HepG2 (cell line): Measurements from ENCODE around the gene CDK13. TPM values are rescaled to one million over a fixed set of nuclear protein-coding genes. Genes with fewer than 3 reads are reported as not detected.

Source experiments
- ATAC-seq: fragments of 200-7000 bp; cut with Tn5 transposase; 3 replicates; pipeline ENCODE4 v1.9.1; 2020; ENCODE audit warnings: mild to moderate bottlenecking, moderate library complexity
- BruUV-seq: library from RNA; stranded (reverse); fragments of 400-500 nt; replicated peaks from 2 replicates; lab custom pipeline; 2021; lab: Mats Ljungman, UMichigan
- CTCF ChIA-PET: fragments of 300-600 bp; formaldehyde crosslinking; extraction: SDS; loops from one replicate; lab custom pipeline; 2021; ENCODE audit warnings: low total read pairs, inconsistent platforms, low intra/inter-chr PET ratio; lab: Yijun Ruan, JAX
- POLR2A ChIA-PET: fragments of 350-600 bp; sonication (Branson Sonifier 250); formaldehyde crosslinking; loops from one replicate; lab custom pipeline; 2020; ENCODE audit warnings: antibody characterized with exemption, inconsistent platforms; lab: Yijun Ruan, JAX
- DNase-seq: peaks from one replicate; pipeline ENCODE4 v3.0.0-alpha.2; 2015; ENCODE audit warnings: low spot score
- FAIRE-seq: peaks from 3 replicates; lab custom pipeline; 2011; peaks lifted over from hg19 to GRCh38; lab: Jason Lieb, UNC
- H2AFZ ChIP-seq: one replicate; pipeline ENCODE4 v1.6.1; 2011; ENCODE audit warnings: low read length, inconsistent platforms
- H3K27ac ChIP-seq: fragments of 300-600 bp; 3 replicates; pipeline ENCODE4 v1.8.0; 2011; ENCODE audit warnings: mixed run types, mild to moderate bottlenecking, mixed read lengths, low read length, inconsistent platforms; ENCODE audit not compliant: insufficient read depth; ENCODE audit errors: extremely low read length
- H3K27me3 ChIP-seq, 2 experiments: fragments of 200-600 bp in 1 of 2; 2 replicates in 1 of 2; 3 replicates in 1 of 2; pipeline versions ENCODE4 v1.6.0 to v1.8.0; 2011; ENCODE audit warnings: low read length in 2 of 2, mild to moderate bottlenecking in 2 of 2, moderate library complexity in 2 of 2, inconsistent platforms in 1 of 2; ENCODE audit not compliant: insufficient read depth in 2 of 2, control insufficient read depth in 1 of 2
- H3K36me3 ChIP-seq, 2 experiments: fragments of 200-600 bp in 1 of 2; replicated peaks in 1 of 2; 2 replicates in 1 of 2; 3 replicates in 1 of 2; pipeline versions ENCODE4 v1.5.1 to v1.8.0; 2011; ENCODE audit warnings: low read length in 2 of 2, inconsistent platforms in 1 of 2; ENCODE audit not compliant: insufficient read depth in 2 of 2, control insufficient read depth in 1 of 2
- H3K4me1 ChIP-seq: 2 replicates; pipeline ENCODE4 v1.5.1; 2012; ENCODE audit warnings: low read length, inconsistent platforms; ENCODE audit not compliant: insufficient read depth
- H3K4me2 ChIP-seq: 2 replicates; pipeline ENCODE4 v1.6.0; 2011; ENCODE audit warnings: low read depth, low read length, inconsistent platforms
- H3K4me3 ChIP-seq, 3 experiments: fragments of 200-600 bp in 1 of 3; sonication (generic), shearing (Covaris generic) in 1 of 3; replicated peaks in 1 of 3; 2 replicates each; pipeline ENCODE4 v1.5.1; 2011 to 2016; ENCODE audit warnings: low read length in 3 of 3, inconsistent platforms in 2 of 3, low read depth in 2 of 3, mild to moderate bottlenecking in 2 of 3, control low read depth in 1 of 3, mixed read lengths in 1 of 3; ENCODE audit not compliant: insufficient read depth in 1 of 3
- H3K79me2 ChIP-seq: one replicate; pipeline ENCODE4 v1.6.1; 2011; ENCODE audit warnings: low read length, inconsistent platforms; ENCODE audit not compliant: insufficient read depth
- H3K9ac ChIP-seq: 2 replicates; pipeline ENCODE4 v1.6.0; 2011; ENCODE audit warnings: mild to moderate bottlenecking, low read depth, low read length, inconsistent platforms; ENCODE audit not compliant: insufficient read depth
- H3K9me3 ChIP-seq: 2 replicates; pipeline ENCODE4 v1.5.1; 2012; ENCODE audit warnings: mild to moderate bottlenecking, low read length
- H4K20me1 ChIP-seq: 2 replicates; pipeline ENCODE4 v1.6.0; 2011; ENCODE audit warnings: inconsistent platforms, mild to moderate bottlenecking, low read length, moderate library complexity; ENCODE audit not compliant: insufficient read depth
- CEBPB ChIP-seq: IDR thresholded peaks from 2 replicates; pipeline ENCODE4 v1.6.1; 2011; ENCODE audit warnings: low read depth, low read length, improper control_type of control experiment, borderline replicate concordance
- CEBPG ChIP-seq: IDR thresholded peaks from 2 replicates; pipeline ENCODE4 v1.6.1; 2016
- CTCF ChIP-seq: sonication (generic); formaldehyde crosslinking; IDR thresholded peaks from 2 replicates; pipeline ENCODE4 v1.5.0; 2020; ENCODE audit warnings: mild to moderate bottlenecking, missing genetic modification reagents, moderate library complexity
- JUNB ChIP-seq: sonication (generic); formaldehyde crosslinking; IDR thresholded peaks from 2 replicates; pipeline ENCODE4 v1.8.0; 2022; ENCODE audit warnings: missing genetic modification reagents, mild to moderate bottlenecking, borderline replicate concordance
- ZMYM4 ChIP-seq: sonication (generic); formaldehyde crosslinking; IDR thresholded peaks from 2 replicates; pipeline ENCODE4 v1.8.1; 2023; ENCODE audit warnings: mild to moderate bottlenecking, missing genetic modification reagents
- ZNF121 ChIP-seq: sonication (generic); formaldehyde crosslinking; IDR thresholded peaks from 2 replicates; pipeline ENCODE4 v1.5.0; 2020; ENCODE audit warnings: mild to moderate bottlenecking, missing genetic modification reagents
- ZNF343 ChIP-seq: sonication (generic); formaldehyde crosslinking; IDR thresholded peaks from 2 replicates; pipeline ENCODE4 v1.4.0; 2020; ENCODE audit warnings: mild to moderate bottlenecking, missing genetic modification reagents
- ZNF574 ChIP-seq: sonication (generic); formaldehyde crosslinking; IDR thresholded peaks from 2 replicates; pipeline ENCODE4 v1.4.0; 2020; ENCODE audit warnings: missing genetic modification reagents
- WGBS: methylation state at CpG from one replicate; pipeline ENCODE4 v1.1.6; 2017; ENCODE audit warnings: low lambda C conversion rate; 5-methylcytosine and 5-hydroxymethylcytosine counted together
- in situ Hi-C: cut with HindIII; loops from 2 replicates; pipeline ENCODE4 v1.10.0; 2017; ENCODE audit warnings: low pct_unique_long_range_greater_than_20kb; ENCODE audit not compliant: extremely low pct_ligation_motif_present
- intact Hi-C: fragments of 100-400 bp; cut with micrococcal nuclease; formaldehyde crosslinking; loops from one replicate; pipeline ENCODE4 v1.10.0; 2022; ENCODE audit not compliant: unreplicated experiment
- polyA plus RNA-seq, 8 experiments: library from polyadenylated mRNA; depleted of rRNA in 3 of 8; stranded (reverse) in 7 of 8; unstranded in 1 of 8; fragments of >200 nt; fragmentation: Illumina TruSeq in 4 of 8; extraction: Trizol in 4 of 8; gene quantifications; 2 replicates each; pipeline versions ENCODE4 v1.2.1 to v1.2.3, GENCODE V29; 2011 to 2016; ENCODE audit warnings: low read depth in 4 of 8, missing spikeins in 1 of 8, mixed read lengths in 1 of 8; ENCODE audit not compliant: insufficient read depth in 1 of 8
- total RNA-seq, 5 experiments: library from RNA; depleted of rRNA; stranded (reverse); fragments of >200 nt; fragmentation: Illumina TruSeq; extraction: Trizol; gene quantifications; 2 replicates each; pipeline ENCODE4 v1.2.3, GENCODE V29; 2016; ENCODE audit warnings: low read depth in 1 of 5
- TF ChIP-seq, protein P1 (sequence below): sonication (generic); formaldehyde crosslinking; IDR thresholded peaks from 2 replicates; pipeline ENCODE4 v1.4.0; 2020; ENCODE audit warnings: mild to moderate bottlenecking, missing genetic modification reagents

The CDK13 gene
- total and polyA plus RNA-seq, 2 of the 13 experiments (the other 11 are each of a cell fraction or from before 2014, with no cell fraction given) = 21.0 to 40.9 TPM

- in situ Hi-C loops = no loop called here
- no TSS peak for BruUV-seq
- POLR2A ChIA-PET = no interaction called here
Measured at GRCh38 chr7:39909526-39909925, 40.5 kb upstream of the CDK13 start.

DNA sequence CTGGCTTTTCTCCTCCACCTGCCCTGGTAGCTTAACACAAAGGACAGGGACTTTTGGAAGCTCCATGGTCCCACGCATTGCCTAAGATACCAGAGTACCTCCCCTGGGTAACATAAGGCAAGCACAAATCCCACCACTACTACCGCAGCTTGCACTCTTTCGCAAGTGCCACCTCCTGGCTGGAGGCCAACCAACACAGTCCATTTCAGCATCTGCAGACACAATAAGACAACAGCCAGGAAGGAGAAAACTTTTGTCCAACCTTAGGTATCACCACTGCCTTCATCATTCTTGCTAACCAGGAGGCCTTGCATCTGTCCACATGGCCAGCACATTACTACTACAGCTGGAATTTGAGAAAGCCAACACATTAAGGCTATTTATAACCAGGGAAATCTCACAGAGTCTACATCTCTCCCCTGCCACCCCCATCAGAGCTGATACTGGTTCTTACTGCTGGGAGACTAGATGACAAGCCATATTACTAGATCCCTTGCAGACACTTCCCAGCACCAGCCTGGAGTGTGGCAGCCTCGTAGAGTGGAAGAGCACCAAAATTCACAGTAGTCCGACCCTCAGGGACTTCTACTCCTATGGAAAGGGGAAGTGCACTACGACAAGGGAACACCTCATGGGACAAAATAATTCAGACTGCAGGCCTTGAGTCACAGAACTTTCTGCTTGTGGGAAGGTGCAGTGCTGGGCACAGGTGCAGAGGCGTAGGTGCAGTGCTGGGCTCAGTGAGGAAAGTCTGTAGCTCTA is 39.8 kb upstream of the CDK13 start:
- H3K36me3 ChIP-seq = no peaks in the 10 kb centered on the region
- H3K9me3 ChIP-seq = peaks cover 5% of the 10 kb centered on the region; the same call in 1 of the 2 replicates
- no peak overlapping the region for H3K9ac ChIP-seq
- TF ChIP-seq CTCF (CRISPR knock-in tag) (peak; percentile 37), ZNF574 (CRISPR knock-in tag) (peak; percentile 94), CEBPB (peak; percentile 62; the same call in 1 of the 2 replicates), JUNB (CRISPR knock-in tag) (0 out of 2 replicates have a peak, but pooled peaks have one; percentile 20), CEBPG (peak; percentile 46), ZMYM4 (CRISPR knock-in tag) (0 out of 2 replicates have a peak, but pooled peaks have one; percentile 34), ZNF121 (CRISPR knock-in tag) (no peak), ZNF343 (CRISPR knock-in tag) (no peak)
- TF ChIP-seq, all 625 proteins: peak for 6
- intact Hi-C loops = no loop called here
- no peak for FAIRE-seq
- WGBS = 23% methylated on average over 5 of the region's 7 CpGs
- peak overlapping the region in 1 of 3 experiments; percentile 20; a peak in 1 of 6 replicates for H3K4me3 ChIP-seq
- H4K20me1 ChIP-seq = no peaks in the 10 kb centered on the region
- BruUV-seq = no TSS peak
- H3K27ac ChIP-seq = no peak overlapping the region
- H3K27me3 ChIP-seq = no peaks in the 10 kb centered on the region
- peak; percentile 14 for DNase-seq
- in situ Hi-C loops = no loop called here
- CTCF ChIA-PET = no interaction called here
- POLR2A ChIA-PET = no interaction called here
- peak; percentile 78 for ATAC-seq
- no peaks in the 10 kb centered on the region for H3K4me1 ChIP-seq
- peak overlapping the region; percentile 64 for H2AFZ ChIP-seq
- H3K4me2 ChIP-seq = peak overlapping the region; percentile 58
- no peaks in the 10 kb centered on the region for H3K79me2 ChIP-seq

More at GRCh38 chr7:39909526-39909925, 40.5 kb upstream of the CDK13 start:
- H3K4me2 ChIP-seq = peak overlapping the region; percentile 58
- no peaks in the 10 kb centered on the region for H3K79me2 ChIP-seq
- WGBS = 11% methylated on average over 1 of the region's 1 CpG
- FAIRE-seq = no peak
- no peaks in the 10 kb centered on the region for H3K36me3 ChIP-seq
- no peaks in the 10 kb centered on the region for H3K4me1 ChIP-seq
- CTCF ChIA-PET = no interaction called here
- intact Hi-C loops = no loop called here
- H2AFZ ChIP-seq = peak overlapping the region; percentile 64
- H4K20me1 ChIP-seq = no peaks in the 10 kb centered on the region
- H3K9ac ChIP-seq = no peak overlapping the region
- peaks cover 5% of the 10 kb centered on the region; the same call in 1 of the 2 replicates for H3K9me3 ChIP-seq
- H3K4me3 ChIP-seq = peak overlapping the region in 1 of 3 experiments; percentile 20; a peak in 1 of 6 replicates
- H3K27ac ChIP-seq = no peak overlapping the region
- TF ChIP-seq, protein P1, sequence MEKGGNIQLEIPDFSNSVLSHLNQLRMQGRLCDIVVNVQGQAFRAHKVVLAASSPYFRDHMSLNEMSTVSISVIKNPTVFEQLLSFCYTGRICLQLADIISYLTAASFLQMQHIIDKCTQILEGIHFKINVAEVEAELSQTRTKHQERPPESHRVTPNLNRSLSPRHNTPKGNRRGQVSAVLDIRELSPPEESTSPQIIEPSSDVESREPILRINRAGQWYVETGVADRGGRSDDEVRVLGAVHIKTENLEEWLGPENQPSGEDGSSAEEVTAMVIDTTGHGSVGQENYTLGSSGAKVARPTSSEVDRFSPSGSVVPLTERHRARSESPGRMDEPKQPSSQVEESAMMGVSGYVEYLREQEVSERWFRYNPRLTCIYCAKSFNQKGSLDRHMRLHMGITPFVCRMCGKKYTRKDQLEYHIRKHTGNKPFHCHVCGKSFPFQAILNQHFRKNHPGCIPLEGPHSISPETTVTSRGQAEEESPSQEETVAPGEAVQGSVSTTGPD (CRISPR knock-in tag) = no peak
- H3K27me3 ChIP-seq = no peaks in the 10 kb centered on the region
- no peak; the same call in 2 of the 3 replicates for ATAC-seq
- DNase-seq = no peak
